Calu3 (cell line): ENCODE data around the gene RUSC2. TPM values are rescaled to one million over a fixed set of nuclear protein-coding genes. Genes with fewer than 3 reads are reported as not detected.
"Not testable (repeated sequence)": the region's sequence is repeated elsewhere in the genome, so short reads cannot be mapped to it uniquely, and the experiment has no call there.

Experiments used
- BruUV-seq: library from RNA; stranded (reverse); fragments of 400-500 nt; replicated peaks from 2 replicates; lab custom pipeline; 2021; lab: Mats Ljungman, UMichigan
- CTCF ChIA-PET: fragments of 300-600 bp; sonication (Branson Sonifier 250); formaldehyde crosslinking; loops from one replicate; lab custom pipeline; 2022; ENCODE audit warnings: antibody characterized with exemption; lab: Charles Lee
- DNase-seq: peaks from one replicate; pipeline ENCODE4 v3.0.0; 2022
- H3K27ac Mint-ChIP-seq: one replicate; pipeline ENCODE4 v1.8.0; 2022; ENCODE audit warnings: mixed read lengths; ENCODE audit not compliant: unreplicated experiment
- H3K27me3 Mint-ChIP-seq: one replicate; pipeline ENCODE4 v1.8.0; 2022; ENCODE audit warnings: mixed read lengths; ENCODE audit not compliant: unreplicated experiment
- H3K36me3 Mint-ChIP-seq: one replicate; pipeline ENCODE4 v1.8.0; 2022; ENCODE audit warnings: mild to moderate bottlenecking, moderate library complexity, mixed read lengths; ENCODE audit not compliant: insufficient read depth, unreplicated experiment
- H3K4me1 Mint-ChIP-seq: one replicate; pipeline ENCODE4 v1.8.0; 2022; ENCODE audit warnings: mild to moderate bottlenecking, low read depth, mixed read lengths; ENCODE audit not compliant: unreplicated experiment
- H3K4me3 Mint-ChIP-seq: one replicate; pipeline ENCODE4 v1.8.0; 2022; ENCODE audit warnings: mild to moderate bottlenecking, low read depth, moderate library complexity, mixed read lengths; ENCODE audit not compliant: unreplicated experiment
- H3K9me3 Mint-ChIP-seq: one replicate; pipeline ENCODE4 v1.8.0; 2022; ENCODE audit warnings: low read depth, mixed read lengths; ENCODE audit not compliant: unreplicated experiment
- CTCF ChIP-seq: fragments of 200-600 bp; IDR thresholded peaks from one replicate; pipeline ENCODE4 v1.8.0; 2022; ENCODE audit warnings: antibody characterized with exemption; ENCODE audit not compliant: unreplicated experiment
- intact Hi-C: fragments of 100-400 bp; cut with micrococcal nuclease; formaldehyde crosslinking; loops from one replicate; pipeline ENCODE4 v1.10.0; 2022; ENCODE audit not compliant: unreplicated experiment
- total RNA-seq: library from RNA; stranded (reverse); gene quantifications from 2 replicates; pipeline ENCODE4 v1.2.3, GENCODE V29; 2022

The RUSC2 gene
- total RNA-seq, 1 experiment from 2014 or later: 10.5 TPM

- no peak for TF ChIP-seq CTCF
- CTCF ChIA-PET: no interaction called here
- Mint-ChIP-seq H3K27me3 (no peaks in the 10 kb centered on the region), H3K4me3 (no peak overlapping the region), H3K36me3 (no peaks in the 10 kb centered on the region), H3K4me1 (peaks cover 16% of the 10 kb centered on the region), H3K9me3 (no peaks in the 10 kb centered on the region), H3K27ac (peak overlapping the region; percentile 15)
- no peak for DNase-seq
- intact Hi-C loops: no loop called here
- no TSS peak for BruUV-seq
These were observed 19.0 kb upstream of the RUSC2 start for GRCh38 chr9:35470894-35471293.

GRCh38 chr9:35476596-35476995, 13.3 kb upstream of the RUSC2 start:
- Mint-ChIP-seq H3K4me1 (peaks cover 21% of the 10 kb centered on the region), H3K4me3 (no peak overlapping the region), H3K9me3 (no peaks in the 10 kb centered on the region), H3K36me3 (no peaks in the 10 kb centered on the region), H3K27me3 (no peaks in the 10 kb centered on the region), H3K27ac (peak overlapping the region; percentile 19)
- no peak for TF ChIP-seq CTCF
- no peak for DNase-seq
- CTCF ChIA-PET: interaction anchor here (0.6 to 1.6 kb wide), 5 partner anchors 10 to 360 kb away, joined by 3 to 7 read pairs (median 4); no protein-coding TSS in a partner anchor
- BruUV-seq: no TSS peak
- intact Hi-C loops: loop anchor here (2.0 to 5.0 kb wide), 3 partner anchors 54 to 574 kb away; no protein-coding TSS in a partner anchor

- H3K9me3 Mint-ChIP-seq, BruUV-seq, H3K36me3 Mint-ChIP-seq, H3K4me3 Mint-ChIP-seq, H3K27me3 Mint-ChIP-seq: not testable (repeated sequence)
- H3K4me1 Mint-ChIP-seq: peaks cover 21% of the 10 kb centered on the region
- peak; percentile 56 for DNase-seq
- intact Hi-C loops: loop anchor here (1.0 to 5.0 kb wide), 4 partner anchors 55 to 575 kb away; no protein-coding TSS in a partner anchor
- CTCF ChIA-PET: interaction anchor here (0.7 to 1.6 kb wide), 4 partner anchors 13 to 361 kb away, joined by 3 to 7 read pairs (median 4); no protein-coding TSS in a partner anchor
- peak; percentile 43 for TF ChIP-seq CTCF
- peak overlapping the region; percentile 19 for H3K27ac Mint-ChIP-seq
These were observed 12.6 kb upstream of the RUSC2 start for GRCh38 chr9:35477211-35477855.

GRCh38 chr9:35478871-35479270, 11.0 kb upstream of the RUSC2 start:
- Mint-ChIP-seq H3K4me3 (no peak overlapping the region), H3K27me3 (no peaks in the 10 kb centered on the region), H3K4me1 (peaks cover 21% of the 10 kb centered on the region), H3K9me3 (no peaks in the 10 kb centered on the region), H3K27ac (no peak overlapping the region), H3K36me3 (no peaks in the 10 kb centered on the region)
- BruUV-seq: no TSS peak
- TF ChIP-seq CTCF: no peak
- intact Hi-C loops: loop anchor here (5.0 kb wide), 1 partner anchor 577 kb away; no protein-coding TSS in a partner anchor
- no peak for DNase-seq
- CTCF ChIA-PET: interaction anchor here (1.5 kb wide), 1 partner anchor 75 kb away, joined by 3 read pairs; no protein-coding TSS in a partner anchor
